GM10847 (cell line): ENCODE data around the gene BPIFA1.

ENCODE experiments used
- POLR2A ChIP-seq: IDR thresholded peaks from 2 replicates; pipeline ENCODE4 v1.6.1; 2011; ENCODE audit not compliant: insufficient read length; ENCODE audit errors: extremely low read depth

Gene BPIFA1

GRCh38 chr20:33280775-33281174 is 45.0 kb downstream of the BPIFA1 start:
- no peak for TF ChIP-seq POLR2A

- TF ChIP-seq POLR2A: no peak
These were observed 45.9 kb downstream of the BPIFA1 start for GRCh38 chr20:33281550-33282146.

- no peak for TF ChIP-seq POLR2A
These were observed 46.6 kb downstream of the BPIFA1 start for GRCh38 chr20:33282196-33282934.

GRCh38 chr20:33282991-33283555 is 47.3 kb downstream of the BPIFA1 start, which contains the start of gene BPIFB1:
Gene BPIFB1, plus strand, starts transcription at chr20:33283214. Its CDS starts 2,860 bp downstream, at chr20:33286074.
- no peak for TF ChIP-seq POLR2A

- TF ChIP-seq POLR2A: no peak
These were observed 48.5 kb downstream of the BPIFA1 start for GRCh38 chr20:33284284-33284683.

- TF ChIP-seq POLR2A: no peak
These were observed 49.1 kb downstream of the BPIFA1 start for GRCh38 chr20:33284937-33285336.

GRCh38 chr20:33285861-33286495 is 50.2 kb downstream of the BPIFA1 start:
- TF ChIP-seq POLR2A: no peak

GRCh38 chr20:33287884-33288283 is 52.1 kb downstream of the BPIFA1 start:
- no peak for TF ChIP-seq POLR2A

GRCh38 chr20:33290852-33291251 is 55.1 kb downstream of the BPIFA1 start:
- TF ChIP-seq POLR2A: no peak

GRCh38 chr20:33291416-33291815 is 55.6 kb downstream of the BPIFA1 start:
- TF ChIP-seq POLR2A: no peak

- TF ChIP-seq POLR2A: no peak
These were observed 56.1 kb downstream of the BPIFA1 start for GRCh38 chr20:33291830-33292355.
